ENCODE measurements around the gene CACNA1E. TPM values are rescaled to one million over a fixed set of nuclear protein-coding genes. Genes with fewer than 3 reads are reported as not detected.

CACNA1E gene
- total and polyA plus RNA-seq, 2 of the 4 experiments (the other 2 are of a cell fraction): not detected

- H3K14ac ChIP-seq (replicated peaks; ENCODE audit: low read depth, low read length): no peak overlapping the region
- no peak overlapping the region for H2AK9ac ChIP-seq (replicated peaks; ENCODE audit: low read depth, low read length, poor library complexity)
- H3K27ac ChIP-seq (ENCODE audit: insufficient read depth, low read length): no peak overlapping the region
- no peak overlapping the region for H4K91ac ChIP-seq (ENCODE audit: insufficient read depth, low read depth, low read length)
- no peak overlapping the region for H3K9ac ChIP-seq (ENCODE audit: low read depth, low read length)
- no peak overlapping the region for H2BK5ac ChIP-seq (ENCODE audit: low read depth, low read length, poor library complexity, severe bottlenecking)
- H3K9me3 ChIP-seq (ENCODE audit: control insufficient read depth, insufficient read depth, low read length): no peaks in the 10 kb centered on the region
- H3K79me1 ChIP-seq (ENCODE audit: low read depth in 1 of 2, low read length in 2 of 2): no peaks in the 10 kb centered on the region
- no peaks in the 10 kb centered on the region for H3K4me1 ChIP-seq (ENCODE audit: control insufficient read depth, insufficient read depth, low read length)
- no peaks in the 10 kb centered on the region for H3K9me1 ChIP-seq (ENCODE audit: insufficient read depth, low read length)
- H2AK5ac ChIP-seq (ENCODE audit: low read depth, low read length): no peak overlapping the region
- no CpG with 5 or more reads among the region's 2 CpGs for WGBS, 2 experiments (ENCODE audit: extremely low coverage in 2 of 2, insufficient read length in 1 of 2)
- H3K4ac ChIP-seq (ENCODE audit: low read depth, low read length): no peak overlapping the region
- dilution Hi-C loops (cut with HindIII; ENCODE audit: low sequenced_read_pairs, unreplicated experiment) (no loop called here), intact Hi-C loops (cut with micrococcal nuclease) (no loop called here), in situ Hi-C loops (cut with MboI; ENCODE audit: low sequenced_read_pairs) (no loop called here)
- ChIA-PET POLR2A (ENCODE audit: unreplicated experiment) (no interaction called here), CTCF (no interaction called here)
- H4K5ac ChIP-seq (ENCODE audit: low read depth, low read length): no peak overlapping the region
- H3K27me3 ChIP-seq (ENCODE audit: control insufficient read depth, insufficient read depth, low read length): no peaks in the 10 kb centered on the region
- H3K4me2 ChIP-seq (ENCODE audit: low read depth, low read length): no peak overlapping the region
- H3K18ac ChIP-seq (ENCODE audit: low read depth, low read length): no peak overlapping the region
- no peak overlapping the region for H2BK120ac ChIP-seq (ENCODE audit: low read depth, low read length)
- H3K23ac ChIP-seq (ENCODE audit: low read depth, low read length): no peak overlapping the region
- no TSS peak for BruUV-seq (replicated peaks)
- H2BK15ac ChIP-seq (ENCODE audit: low read depth, low read length): no peak overlapping the region
- no peaks in the 10 kb centered on the region for H3K36me3 ChIP-seq (ENCODE audit: control insufficient read depth, insufficient read depth, low read length)
- no peak overlapping the region for H4K8ac ChIP-seq (ENCODE audit: low read depth in 2 of 2, low read length in 2 of 2)
- ATAC-seq (ENCODE audit: low read depth) (no peak), DNase-seq (no peak)
- TF ChIP-seq RCOR1 (IDR thresholded peaks at IDR 0.05; ENCODE audit: insufficient replicate concordance, low read length) (no peak), BHLHE40 (IDR thresholded peaks at IDR 0.05; ENCODE audit: low read depth, low read length) (no peak), NFE2L2 (IDR thresholded peaks at IDR 0.05; ENCODE audit: low read depth, low read length) (no peak), RFX5 (IDR thresholded peaks at IDR 0.05; ENCODE audit: low read depth, low read length) (no peak), CEBPB (IDR thresholded peaks at IDR 0.05; ENCODE audit: low read depth, low read length) (no peak), ELK1 (IDR thresholded peaks at IDR 0.05; ENCODE audit: borderline replicate concordance, low read depth, low read length) (no peak)
- H4K20me1 ChIP-seq (ENCODE audit: insufficient read depth, low read length): no peaks in the 10 kb centered on the region
- no peak overlapping the region for H2BK20ac ChIP-seq (ENCODE audit: low read depth, low read length)
- no peak overlapping the region for H3K56ac ChIP-seq (ENCODE audit: extremely low read depth, insufficient read depth, low read length)
- no peak overlapping the region for H3K4me3 ChIP-seq (ENCODE audit: insufficient read depth, low read depth, low read length)
- no peak overlapping the region for H2AFZ ChIP-seq (replicated peaks; ENCODE audit: low read length, poor library complexity)
Observed at GRCh38 chr1:181556631-181557030, 73.3 kb downstream of the CACNA1E start.

Measured in IMR-90 (cell line).